ENCODE results near the gene HPX.
A peak's percentile ranks its signal among the peaks of the same experiment; 100 is the strongest.

Gene HPX

GRCh38 chr11:6458352-6459098, 17.7 kb upstream of the HPX start:
- DNase-seq, result no peak

GRCh38 chr11:6457581-6458320, 17.0 kb upstream of the HPX start:
- no peak for DNase-seq

- no peak for DNase-seq
Observed at GRCh38 chr11:6456361-6457073, 15.7 kb upstream of the HPX start.

GRCh38 chr11:6455070-6455469, 14.3 kb upstream of the HPX start:
- no peak for DNase-seq

DNA sequence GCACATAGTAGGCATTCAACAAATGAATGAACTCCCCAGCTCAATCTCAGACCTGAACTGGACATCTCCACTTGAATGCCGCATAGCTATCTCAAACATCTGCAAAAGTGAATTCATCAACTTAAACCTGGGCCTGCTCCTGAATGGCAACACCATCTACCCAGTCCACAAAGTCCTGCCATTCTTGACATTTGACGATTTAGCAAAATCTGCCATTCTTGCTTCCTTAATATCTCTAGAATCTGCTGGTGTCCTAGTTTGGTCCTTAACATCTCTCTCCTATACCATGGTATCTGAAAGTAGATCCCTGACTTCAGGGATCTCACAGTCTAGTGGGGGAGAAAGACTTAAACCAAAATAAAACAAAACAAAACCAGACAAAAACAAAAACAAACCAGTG, 12.4 kb upstream of the HPX start:
- no peak for DNase-seq

GRCh38 chr11:6452219-6452618, 11.4 kb upstream of the HPX start:
- no peak for DNase-seq

DNA sequence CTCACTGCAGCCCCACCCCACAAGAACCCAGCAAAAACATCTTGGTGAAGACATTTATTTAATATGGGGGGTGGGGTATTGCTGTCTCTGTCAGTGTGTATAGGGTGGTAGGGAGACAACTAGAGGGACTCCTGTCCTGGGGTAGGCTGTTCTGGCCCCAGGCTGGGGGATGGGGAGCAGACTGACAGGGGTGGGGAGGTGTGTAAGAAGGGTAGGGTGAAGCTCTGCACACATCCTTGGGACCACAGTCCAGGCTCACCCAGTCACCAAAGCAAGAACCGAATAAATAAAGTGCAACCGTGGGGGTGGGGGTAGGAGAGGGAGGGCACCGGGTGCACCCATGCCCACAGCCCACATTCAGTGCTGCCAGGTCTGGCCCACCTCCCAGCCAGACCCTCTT, 7.8 kb upstream of the HPX start:
- no peak for DNase-seq

- DNase-seq, result peak; percentile 27
Observed at GRCh38 chr11:6443269-6444003, 2.6 kb upstream of the HPX start.

GRCh38 chr11:6442441-6442840, 1.7 kb upstream of the HPX start:
- no peak for DNase-seq

DNA sequence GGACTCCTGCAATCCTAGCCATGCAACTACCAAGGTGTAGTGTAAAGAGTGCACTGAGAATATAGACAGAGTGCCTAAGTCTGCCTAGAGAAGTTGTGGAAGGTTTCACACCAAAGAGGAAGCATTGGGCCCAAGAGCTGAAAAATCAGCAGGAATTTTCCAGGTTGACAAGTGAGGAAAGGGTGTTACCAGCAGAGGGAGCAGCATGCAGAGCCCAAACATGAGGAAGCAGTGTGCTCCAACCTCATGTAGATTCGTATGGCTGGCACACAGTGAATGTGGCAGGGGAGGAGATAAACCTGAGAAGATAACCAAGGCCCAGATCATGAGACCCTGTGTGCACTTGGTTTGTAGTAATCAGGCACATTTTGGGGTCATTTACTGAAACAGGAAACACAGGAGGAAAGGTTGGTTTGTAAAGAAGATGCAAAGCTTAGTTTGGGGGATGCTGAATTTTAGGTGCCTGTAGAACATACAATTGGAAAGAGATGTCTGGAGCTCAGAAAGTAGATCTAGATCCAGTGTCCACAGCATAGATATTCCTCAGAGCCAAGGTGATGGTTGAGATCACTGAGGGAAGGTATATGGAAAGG, 1.7 kb downstream of the HPX start:
- peak; percentile 19 for DNase-seq

DNA sequence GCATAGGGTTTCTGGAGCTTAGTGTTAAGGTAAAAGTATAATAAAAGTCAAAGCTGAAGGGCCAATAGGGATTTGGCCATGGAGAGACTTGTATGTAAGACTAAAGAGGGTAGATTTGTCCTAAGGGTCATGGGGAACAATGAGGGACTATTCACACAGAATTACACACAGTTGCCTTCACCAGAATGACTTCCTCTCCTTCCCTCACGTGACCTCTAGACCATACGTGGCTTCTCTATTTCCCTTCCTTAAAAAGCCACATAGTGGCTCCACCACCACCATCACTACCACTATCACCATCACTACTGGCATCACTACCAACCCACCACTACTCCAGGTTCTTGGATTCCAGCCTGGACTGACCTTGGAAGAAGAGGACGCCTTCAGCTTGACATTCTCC, 2.8 kb downstream of the HPX start:
- no peak for DNase-seq

- DNase-seq, result no peak
Observed at GRCh38 chr11:6437423-6437822, 3.4 kb downstream of the HPX start.

- no peak for DNase-seq
Observed at GRCh38 chr11:6433998-6434660, 6.7 kb downstream of the HPX start.

- no peak for DNase-seq
Observed at GRCh38 chr11:6431861-6432260, 8.9 kb downstream of the HPX start.

GRCh38 chr11:6427516-6427915, 13.3 kb downstream of the HPX start:
- no peak for DNase-seq

- DNase-seq, result no peak
Observed at GRCh38 chr11:6420677-6421076, 20.1 kb downstream of the HPX start.

DNA sequence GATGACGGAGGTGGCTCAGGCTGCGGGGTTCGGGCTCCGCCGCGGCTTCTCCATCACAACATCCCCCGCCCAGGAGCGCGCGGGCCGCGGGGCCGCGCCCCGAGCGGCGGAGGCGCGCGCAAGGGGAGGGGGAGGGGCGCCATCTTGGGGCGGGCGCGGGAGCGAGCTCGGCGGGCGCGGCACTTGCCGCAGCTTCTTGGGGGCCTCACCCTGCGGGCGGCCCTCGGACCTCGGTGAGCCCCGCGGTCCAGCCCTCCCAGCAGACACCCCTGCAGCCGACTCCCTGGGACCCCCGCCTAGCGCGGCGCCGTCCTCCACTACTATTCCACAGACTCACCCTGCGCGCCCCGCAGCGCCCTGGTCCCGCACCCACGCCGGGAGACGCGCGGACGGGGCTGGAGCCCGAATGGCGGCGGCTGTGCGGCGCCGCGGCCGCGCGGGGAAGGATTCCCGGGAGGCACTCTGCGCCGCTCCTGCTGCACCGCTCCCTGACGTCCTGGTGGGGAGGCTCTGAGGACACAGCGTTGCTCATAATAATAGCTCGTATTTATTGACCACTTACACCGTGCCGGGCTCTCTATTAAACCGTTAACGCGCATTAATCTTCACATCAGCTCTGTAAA, 21.7 kb downstream of the HPX start, which contains the start of gene APBB1:
APBB1 (minus strand) TSS at position 86 of the 623 bp plus-strand sequence. CDS start 7,747 bp downstream, outside the sequence.
- DNase-seq, result peak; percentile 64

DNA sequence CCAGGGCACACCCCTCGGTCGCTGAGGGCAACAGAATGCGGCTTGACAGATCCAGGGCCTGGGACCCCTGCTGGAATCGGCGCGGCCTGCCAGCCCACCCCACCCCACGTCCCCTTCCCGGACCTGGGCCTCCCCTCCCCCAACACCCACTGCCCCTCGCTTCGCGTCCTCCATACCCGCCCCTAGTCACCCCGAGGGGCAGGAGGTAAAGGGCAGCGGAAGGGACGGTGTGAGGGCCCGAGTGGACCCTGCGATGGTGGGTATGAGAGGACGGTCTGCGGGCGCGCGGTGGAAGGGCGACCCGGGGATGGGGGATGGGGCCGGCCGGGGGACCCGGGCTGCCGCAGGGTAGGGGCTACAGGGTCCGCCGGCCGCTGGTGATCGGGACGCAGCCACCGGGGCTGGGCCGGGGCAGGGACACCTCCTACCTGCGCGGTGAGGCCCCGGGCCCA, 22.2 kb downstream of the HPX start:
- DNase-seq, result no peak

DNA sequence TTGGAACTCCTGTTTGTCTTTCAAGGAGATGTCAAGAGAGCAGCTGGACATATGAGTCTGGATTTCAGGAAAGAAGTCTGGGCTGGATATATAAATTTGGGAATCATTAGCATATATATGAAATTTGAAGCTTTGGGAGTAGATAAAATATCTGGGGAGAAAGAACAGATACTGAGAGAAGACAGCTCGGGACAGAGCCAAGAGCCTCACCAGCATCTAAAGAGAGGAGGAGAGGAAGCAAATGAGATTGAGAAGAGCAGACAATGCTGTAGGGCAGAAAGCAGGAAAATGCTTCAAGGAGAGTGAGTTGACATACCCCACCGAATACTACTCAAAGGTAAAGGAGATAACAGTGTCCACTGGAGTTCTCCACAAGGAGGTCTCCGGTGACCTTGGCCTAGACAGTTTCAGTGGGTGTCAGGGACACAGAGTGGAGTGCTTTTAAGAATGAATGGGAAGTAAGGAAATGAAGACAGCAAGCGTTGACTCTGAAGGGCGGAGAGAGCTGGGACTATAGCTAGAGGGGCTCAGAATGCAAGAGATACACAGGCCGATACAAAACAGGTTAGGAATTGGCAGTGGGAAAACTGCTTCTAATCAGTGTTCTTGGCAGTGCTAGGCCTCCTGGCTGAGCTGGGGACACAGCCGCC, 22.8 kb downstream of the HPX start:
- no peak for DNase-seq

DNA sequence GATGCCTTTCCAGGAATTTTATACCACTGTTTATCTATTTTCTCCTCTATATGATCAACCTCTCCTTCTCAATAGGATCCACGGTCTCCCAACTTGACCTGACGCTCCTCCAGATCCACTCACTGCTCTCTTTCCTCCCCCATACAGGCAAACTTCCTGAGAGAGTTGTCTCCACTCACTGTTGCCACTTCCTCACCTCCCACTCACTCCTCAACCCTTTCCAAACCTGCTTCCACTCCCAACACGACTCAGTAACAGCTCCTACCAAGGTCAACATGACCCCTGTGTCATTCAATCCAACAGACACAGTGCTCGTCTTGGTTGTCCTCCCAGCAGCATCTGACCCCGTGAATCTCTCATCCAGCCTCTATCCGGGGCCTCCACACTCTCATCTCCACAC, 25.0 kb downstream of the HPX start:
- DNase-seq, result no peak

GRCh38 chr11:6414874-6415328, 25.9 kb downstream of the HPX start:
- no peak for DNase-seq

All from activated T-cell treated with anti-CD3 and anti-CD28 coated beads for 4 hours (primary cell).